ENCODE measurements around the gene DPPA4. TPM values are rescaled to one million over a fixed set of nuclear protein-coding genes. Genes with fewer than 3 reads are reported as not detected.

Gene DPPA4
- polyA plus RNA-seq, 1 of the 3 experiments (the other 2 are of a cell fraction), result not detected

DNA sequence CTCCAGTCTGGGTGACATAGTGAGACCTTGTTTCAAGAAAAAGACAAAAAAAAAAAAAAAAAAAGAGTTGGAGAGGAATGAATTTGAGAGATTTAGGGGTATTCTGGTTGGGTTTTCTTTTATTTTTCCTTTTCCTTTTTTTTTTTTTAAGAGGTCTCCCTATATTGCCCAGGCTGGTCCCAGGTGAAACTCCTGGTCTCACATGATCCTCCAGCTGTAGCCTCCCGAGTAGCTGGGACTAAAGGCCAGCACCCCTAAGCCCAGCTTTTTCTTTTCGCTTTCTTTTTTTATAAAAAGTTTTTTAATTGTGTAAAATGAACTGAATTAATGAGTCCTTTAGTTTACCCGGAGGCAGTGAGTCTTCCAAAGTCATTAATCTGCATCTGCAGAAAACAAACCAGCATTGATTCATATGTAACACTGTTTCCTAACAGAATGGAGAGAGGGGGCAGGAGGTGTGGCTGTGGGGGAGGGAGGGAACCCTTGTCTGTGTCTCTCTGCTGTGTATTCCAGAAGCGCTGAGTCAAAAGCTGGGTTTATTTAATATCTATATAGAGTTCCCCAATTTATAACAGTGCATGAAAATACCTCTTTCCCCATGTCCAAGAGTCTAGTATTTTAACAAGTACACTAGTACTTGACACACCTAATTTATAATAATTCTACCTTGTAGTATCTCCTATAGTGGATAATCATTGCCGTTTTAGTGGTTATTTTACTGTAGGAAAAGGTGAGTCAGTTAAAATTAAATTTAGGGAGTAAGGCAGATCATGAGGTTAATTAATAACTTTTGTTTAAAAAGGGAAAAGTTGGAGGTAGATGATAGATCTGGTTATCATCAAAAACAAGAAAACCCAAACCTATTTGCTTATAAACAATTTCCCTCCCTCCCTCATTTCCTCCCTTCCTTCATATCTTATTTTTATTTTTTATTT lies 2.6 kb upstream of the DPPA4 start:
- no peak overlapping the region for H2AFZ ChIP-seq (ENCODE audit: low read depth)
- no peak for DNase-seq
- H3K9me2 ChIP-seq, result no peaks in the 10 kb centered on the region
- H3K27ac ChIP-seq (ENCODE audit: low read depth in 2 of 2, low read length in 1 of 2), result no peak overlapping the region
- ChIA-PET CTCF (no interaction called here), POLR2A (no interaction called here)
- no peak overlapping the region for H3K9ac ChIP-seq
- H3F3A ChIP-seq (replicated peaks; ENCODE audit: insufficient read depth), result no peaks in the 10 kb centered on the region
- no peaks in the 10 kb centered on the region for H3K27me3 ChIP-seq (ENCODE audit: insufficient read depth)
- H3K79me2 ChIP-seq (ENCODE audit: insufficient read depth), result no peaks in the 10 kb centered on the region
- no peak overlapping the region for H3K4me3 ChIP-seq (ENCODE audit: low read depth in 2 of 2, low read length in 1 of 2)
- TF ChIP-seq, protein P1, sequence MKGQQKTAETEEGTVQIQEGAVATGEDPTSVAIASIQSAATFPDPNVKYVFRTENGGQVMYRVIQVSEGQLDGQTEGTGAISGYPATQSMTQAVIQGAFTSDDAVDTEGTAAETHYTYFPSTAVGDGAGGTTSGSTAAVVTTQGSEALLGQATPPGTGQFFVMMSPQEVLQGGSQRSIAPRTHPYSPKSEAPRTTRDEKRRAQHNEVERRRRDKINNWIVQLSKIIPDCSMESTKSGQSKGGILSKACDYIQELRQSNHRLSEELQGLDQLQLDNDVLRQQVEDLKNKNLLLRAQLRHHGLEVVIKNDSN (IDR thresholded peaks at IDR 0.05; ENCODE audit: borderline replicate concordance, low read depth), result no peak
- TF ChIP-seq TAF1 (IDR thresholded peaks at IDR 0.05; ENCODE audit: borderline replicate concordance, low read depth, low read length) (no peak), YY1 (IDR thresholded peaks at IDR 0.05; ENCODE audit: low read depth) (no peak), EZH2phosphoT487 (IDR thresholded peaks at IDR 0.05; ENCODE audit: borderline replicate concordance, low read depth) (no peak), MEF2A (IDR thresholded peaks at IDR 0.05; ENCODE audit: borderline replicate concordance, low read depth) (no peak), NFIC (IDR thresholded peaks at IDR 0.05; ENCODE audit: borderline replicate concordance) (no peak), NRF1 (IDR thresholded peaks at IDR 0.05; ENCODE audit: low read depth, low read length) (no peak), FOSL2 (IDR thresholded peaks at IDR 0.05; ENCODE audit: borderline replicate concordance, low read depth) (no peak), MXI1 (IDR thresholded peaks at IDR 0.05; ENCODE audit: low read depth, low read length) (no peak)
- TF ChIP-seq, protein P2, sequence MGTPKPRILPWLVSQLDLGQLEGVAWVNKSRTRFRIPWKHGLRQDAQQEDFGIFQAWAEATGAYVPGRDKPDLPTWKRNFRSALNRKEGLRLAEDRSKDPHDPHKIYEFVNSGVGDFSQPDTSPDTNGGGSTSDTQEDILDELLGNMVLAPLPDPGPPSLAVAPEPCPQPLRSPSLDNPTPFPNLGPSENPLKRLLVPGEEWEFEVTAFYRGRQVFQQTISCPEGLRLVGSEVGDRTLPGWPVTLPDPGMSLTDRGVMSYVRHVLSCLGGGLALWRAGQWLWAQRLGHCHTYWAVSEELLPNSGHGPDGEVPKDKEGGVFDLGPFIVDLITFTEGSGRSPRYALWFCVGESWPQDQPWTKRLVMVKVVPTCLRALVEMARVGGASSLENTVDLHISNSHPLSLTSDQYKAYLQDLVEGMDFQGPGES (IDR thresholded peaks at IDR 0.05; ENCODE audit: low read depth, low read length), result no peak
- TF ChIP-seq, protein P3, sequence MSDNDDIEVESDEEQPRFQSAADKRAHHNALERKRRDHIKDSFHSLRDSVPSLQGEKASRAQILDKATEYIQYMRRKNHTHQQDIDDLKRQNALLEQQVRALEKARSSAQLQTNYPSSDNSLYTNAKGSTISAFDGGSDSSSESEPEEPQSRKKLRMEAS (IDR thresholded peaks at IDR 0.05; ENCODE audit: low read depth), result no peak
- no peaks in the 10 kb centered on the region for H3K4me1 ChIP-seq (ENCODE audit: control insufficient read depth in 1 of 2, insufficient read depth in 2 of 2, low read depth in 1 of 2, low read length in 1 of 2)
- WGBS (ENCODE audit: low lambda C conversion rate), result 48% methylated on average over 5 of the region's 5 CpGs
- H4K20me1 ChIP-seq (ENCODE audit: insufficient read depth), result no peaks in the 10 kb centered on the region
- H3K36me3 ChIP-seq (replicated peaks in 1 of 2; ENCODE audit: control insufficient read depth in 1 of 2, insufficient read depth in 2 of 2, low read length in 1 of 2), result no peaks in the 10 kb centered on the region
- no peak overlapping the region for H3K4me2 ChIP-seq
- no peaks in the 10 kb centered on the region for H3K9me3 ChIP-seq

DNA sequence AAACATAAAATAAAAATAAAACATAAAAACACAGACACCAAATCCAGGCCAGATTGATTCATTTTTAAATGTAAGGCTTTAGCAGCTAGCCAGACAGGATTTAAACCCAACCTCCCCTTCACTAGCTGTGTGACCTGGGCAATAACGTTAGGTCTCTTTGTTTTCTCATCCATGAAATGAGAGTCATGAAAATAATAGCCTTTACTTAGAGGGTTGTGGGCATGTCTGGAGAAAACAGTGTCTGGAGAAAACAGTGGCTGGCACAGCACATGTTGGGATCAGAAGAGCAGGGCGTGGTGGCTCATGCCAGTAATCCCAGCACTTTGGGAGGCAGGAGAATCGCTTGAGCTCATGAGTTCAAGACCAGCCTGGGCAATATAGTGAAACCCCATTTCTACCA lies 1.9 kb upstream of the DPPA4 start:
- no peak for DNase-seq
- CTCF ChIA-PET, result no interaction called here
- H4K20me1 ChIP-seq (ENCODE audit: insufficient read depth), result no peaks in the 10 kb centered on the region
- no peak overlapping the region for H3K4me3 ChIP-seq (ENCODE audit: low read depth in 2 of 2, low read length in 1 of 2)
- no peak overlapping the region for H3K9ac ChIP-seq
- H3K27me3 ChIP-seq (ENCODE audit: insufficient read depth), result no peaks in the 10 kb centered on the region
- POLR2A ChIA-PET, result no interaction called here
- H3K4me1 ChIP-seq (ENCODE audit: control insufficient read depth in 1 of 2, insufficient read depth in 2 of 2, low read depth in 1 of 2, low read length in 1 of 2), result no peaks in the 10 kb centered on the region
- 31% methylated on average over 3 of the region's 3 CpGs for WGBS (ENCODE audit: low lambda C conversion rate)
- no peak for TF ChIP-seq FOSL2 (IDR thresholded peaks at IDR 0.05; ENCODE audit: borderline replicate concordance, low read depth)
- TF ChIP-seq, protein P4, sequence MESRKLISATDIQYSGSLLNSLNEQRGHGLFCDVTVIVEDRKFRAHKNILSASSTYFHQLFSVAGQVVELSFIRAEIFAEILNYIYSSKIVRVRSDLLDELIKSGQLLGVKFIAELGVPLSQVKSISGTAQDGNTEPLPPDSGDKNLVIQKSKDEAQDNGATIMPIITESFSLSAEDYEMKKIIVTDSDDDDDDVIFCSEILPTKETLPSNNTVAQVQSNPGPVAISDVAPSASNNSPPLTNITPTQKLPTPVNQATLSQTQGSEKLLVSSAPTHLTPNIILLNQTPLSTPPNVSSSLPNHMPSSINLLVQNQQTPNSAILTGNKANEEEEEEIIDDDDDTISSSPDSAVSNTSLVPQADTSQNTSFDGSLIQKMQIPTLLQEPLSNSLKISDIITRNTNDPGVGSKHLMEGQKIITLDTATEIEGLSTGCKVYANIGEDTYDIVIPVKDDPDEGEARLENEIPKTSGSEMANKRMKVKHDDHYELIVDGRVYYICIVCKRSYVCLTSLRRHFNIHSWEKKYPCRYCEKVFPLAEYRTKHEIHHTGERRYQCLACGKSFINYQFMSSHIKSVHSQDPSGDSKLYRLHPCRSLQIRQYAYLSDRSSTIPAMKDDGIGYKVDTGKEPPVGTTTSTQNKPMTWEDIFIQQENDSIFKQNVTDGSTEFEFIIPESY (IDR thresholded peaks at IDR 0.05; ENCODE audit: borderline replicate concordance, low read depth), result no peak
- no peak for TF ChIP-seq EZH2phosphoT487 (IDR thresholded peaks at IDR 0.05; ENCODE audit: borderline replicate concordance, low read depth)
- no peaks in the 10 kb centered on the region for H3K36me3 ChIP-seq (replicated peaks in 1 of 2; ENCODE audit: control insufficient read depth in 1 of 2, insufficient read depth in 2 of 2, low read length in 1 of 2)
- no peaks in the 10 kb centered on the region for H3K79me2 ChIP-seq (ENCODE audit: insufficient read depth)
- no peaks in the 10 kb centered on the region for H3K9me3 ChIP-seq
- H2AFZ ChIP-seq (ENCODE audit: low read depth), result no peak overlapping the region
- no peaks in the 10 kb centered on the region for H3K9me2 ChIP-seq
- no peak overlapping the region for H3K4me2 ChIP-seq
- H3K27ac ChIP-seq (ENCODE audit: low read depth in 2 of 2, low read length in 1 of 2), result no peak overlapping the region
- no peaks in the 10 kb centered on the region for H3F3A ChIP-seq (replicated peaks; ENCODE audit: insufficient read depth)

All from SK-N-SH (cell line).